Measurements from ENCODE around the gene CLPTM1. TPM values are rescaled to one million over a fixed set of nuclear protein-coding genes. Genes with fewer than 3 reads are reported as not detected.

Gene CLPTM1
- total RNA-seq, 1 experiment from 2014 or later = 102 TPM

GRCh38 chr19:44984005-44984404 lies 28.8 kb downstream of the CLPTM1 start:
- DNase-seq (ENCODE audit: low read depth, low spot score) = no peak
- RAD21 ChIA-PET (ENCODE audit: low non-redundant PET in 1 of 2, low total read pairs in 2 of 2, uncharacterized antibody in 2 of 2, unreplicated experiment in 2 of 2) = interaction anchor here in 1 of 2 experiments (0.7 kb wide), 1 partner anchor 22 kb away, joined by 7 read pairs; no protein-coding TSS in a partner anchor
- Histone ChIP-seq H3K27ac (ENCODE audit: low read depth, low read length) (no peak overlapping the region), H3K4me1 (ENCODE audit: control insufficient read depth in 1 of 2, insufficient read depth in 2 of 2, low read length in 2 of 2) (no peaks in the 10 kb centered on the region), H4K20me1 (ENCODE audit: insufficient read depth) (no peaks in the 10 kb centered on the region), H2AFZ (ENCODE audit: low read depth, low read length, poor library complexity, severe bottlenecking) (no peak overlapping the region), H3K4me3 (replicated peaks in 1 of 2; ENCODE audit: low read depth in 1 of 2, low read length in 2 of 2) (no peak overlapping the region), H3K9me2 (ENCODE audit: insufficient read depth) (no peaks in the 10 kb centered on the region), H3K4me2 (ENCODE audit: low read length) (no peak overlapping the region), H3K9ac (ENCODE audit: low read length) (no peak overlapping the region), H3K27me3 (ENCODE audit: insufficient read depth, low read length) (no peaks in the 10 kb centered on the region), H3K9me3 (ENCODE audit: control insufficient read depth in 1 of 2, insufficient read depth in 1 of 2, low read depth in 1 of 2, low read length in 2 of 2) (no peaks in the 10 kb centered on the region), H3K36me3 (ENCODE audit: control insufficient read depth in 1 of 2, insufficient read depth in 2 of 2, low read length in 2 of 2) (peaks cover 10 to 15% of the 10 kb centered on the region in 2 experiments; a peak in 3 of 4 replicates), H3K79me2 (ENCODE audit: insufficient read depth, low read length) (no peaks in the 10 kb centered on the region)
- TF ChIP-seq CTCF (IDR thresholded peaks at IDR 0.05 in 2 of 3, conservative IDR thresholded peaks at IDR 0.05 in 1 of 3; ENCODE audit: borderline replicate concordance in 1 of 3, insufficient read depth in 1 of 3, low read depth in 2 of 3, low read length in 2 of 3) (no peak), SIN3A (IDR thresholded peaks at IDR 0.05; ENCODE audit: low read depth) (no peak), EGR1 (IDR thresholded peaks at IDR 0.05; ENCODE audit: low read depth) (no peak), CEBPB (IDR thresholded peaks at IDR 0.05; ENCODE audit: low read depth) (no peak)
- no TSS peak for BruUV-seq (replicated peaks)
- ATAC-seq = no peak
- CTCF ChIA-PET = no interaction called here
- intact Hi-C loops (cut with micrococcal nuclease) = no loop called here
- POLR2A ChIA-PET = interaction anchor here (0.6 kb wide), 1 partner anchor 217 kb away, joined by 4 read pairs; no protein-coding TSS in a partner anchor

GRCh38 chr19:44985445-44985844 lies 30.3 kb downstream of the CLPTM1 start:
- intact Hi-C loops (cut with micrococcal nuclease) = no loop called here
- Histone ChIP-seq H3K4me1 (ENCODE audit: control insufficient read depth in 1 of 2, insufficient read depth in 2 of 2, low read length in 2 of 2) (no peaks in the 10 kb centered on the region), H3K4me2 (ENCODE audit: low read length) (no peak overlapping the region), H3K27ac (ENCODE audit: low read depth, low read length) (no peak overlapping the region), H3K9me3 (ENCODE audit: control insufficient read depth in 1 of 2, insufficient read depth in 1 of 2, low read depth in 1 of 2, low read length in 2 of 2) (no peaks in the 10 kb centered on the region), H3K4me3 (replicated peaks in 1 of 2; ENCODE audit: low read depth in 1 of 2, low read length in 2 of 2) (no peak overlapping the region), H3K27me3 (ENCODE audit: insufficient read depth, low read length) (no peaks in the 10 kb centered on the region), H3K36me3 (ENCODE audit: control insufficient read depth in 1 of 2, insufficient read depth in 2 of 2, low read length in 2 of 2) (peaks cover 0 to 15% of the 10 kb centered on the region in 2 experiments; a peak in 3 of 4 replicates), H3K9ac (ENCODE audit: low read length) (no peak overlapping the region), H3K9me2 (ENCODE audit: insufficient read depth) (no peaks in the 10 kb centered on the region), H3K79me2 (ENCODE audit: insufficient read depth, low read length) (no peaks in the 10 kb centered on the region), H2AFZ (ENCODE audit: low read depth, low read length, poor library complexity, severe bottlenecking) (no peak overlapping the region), H4K20me1 (ENCODE audit: insufficient read depth) (no peaks in the 10 kb centered on the region)
- ChIA-PET CTCF (interaction anchor here (1.5 kb wide), 1 partner anchor 74 kb away, joined by 3 read pairs; no protein-coding TSS in a partner anchor), POLR2A (no interaction called here), RAD21 (ENCODE audit: low non-redundant PET in 1 of 2, low total read pairs in 2 of 2, uncharacterized antibody in 2 of 2, unreplicated experiment in 2 of 2) (no interaction called here)
- ATAC-seq (no peak), DNase-seq (ENCODE audit: low read depth, low spot score) (no peak)
- BruUV-seq (replicated peaks) = no TSS peak
- no peak for TF ChIP-seq SP1 (IDR thresholded peaks at IDR 0.05; ENCODE audit: low read depth)
- TF ChIP-seq RAD21 (IDR thresholded peaks at IDR 0.05; ENCODE audit: low read depth) = no peak
- no peak for TF ChIP-seq YY1 (IDR thresholded peaks at IDR 0.05; ENCODE audit: extremely low read depth, insufficient replicate concordance, low read depth, low read length)
- TF ChIP-seq ZNF274 (IDR thresholded peaks at IDR 0.05; ENCODE audit: low read depth, low read length) = no peak
- TF ChIP-seq, protein P1, sequence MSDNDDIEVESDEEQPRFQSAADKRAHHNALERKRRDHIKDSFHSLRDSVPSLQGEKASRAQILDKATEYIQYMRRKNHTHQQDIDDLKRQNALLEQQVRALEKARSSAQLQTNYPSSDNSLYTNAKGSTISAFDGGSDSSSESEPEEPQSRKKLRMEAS (IDR thresholded peaks at IDR 0.05) = no peak
- TF ChIP-seq SIN3A (IDR thresholded peaks at IDR 0.05; ENCODE audit: low read depth) = no peak
- TF ChIP-seq, protein P2, sequence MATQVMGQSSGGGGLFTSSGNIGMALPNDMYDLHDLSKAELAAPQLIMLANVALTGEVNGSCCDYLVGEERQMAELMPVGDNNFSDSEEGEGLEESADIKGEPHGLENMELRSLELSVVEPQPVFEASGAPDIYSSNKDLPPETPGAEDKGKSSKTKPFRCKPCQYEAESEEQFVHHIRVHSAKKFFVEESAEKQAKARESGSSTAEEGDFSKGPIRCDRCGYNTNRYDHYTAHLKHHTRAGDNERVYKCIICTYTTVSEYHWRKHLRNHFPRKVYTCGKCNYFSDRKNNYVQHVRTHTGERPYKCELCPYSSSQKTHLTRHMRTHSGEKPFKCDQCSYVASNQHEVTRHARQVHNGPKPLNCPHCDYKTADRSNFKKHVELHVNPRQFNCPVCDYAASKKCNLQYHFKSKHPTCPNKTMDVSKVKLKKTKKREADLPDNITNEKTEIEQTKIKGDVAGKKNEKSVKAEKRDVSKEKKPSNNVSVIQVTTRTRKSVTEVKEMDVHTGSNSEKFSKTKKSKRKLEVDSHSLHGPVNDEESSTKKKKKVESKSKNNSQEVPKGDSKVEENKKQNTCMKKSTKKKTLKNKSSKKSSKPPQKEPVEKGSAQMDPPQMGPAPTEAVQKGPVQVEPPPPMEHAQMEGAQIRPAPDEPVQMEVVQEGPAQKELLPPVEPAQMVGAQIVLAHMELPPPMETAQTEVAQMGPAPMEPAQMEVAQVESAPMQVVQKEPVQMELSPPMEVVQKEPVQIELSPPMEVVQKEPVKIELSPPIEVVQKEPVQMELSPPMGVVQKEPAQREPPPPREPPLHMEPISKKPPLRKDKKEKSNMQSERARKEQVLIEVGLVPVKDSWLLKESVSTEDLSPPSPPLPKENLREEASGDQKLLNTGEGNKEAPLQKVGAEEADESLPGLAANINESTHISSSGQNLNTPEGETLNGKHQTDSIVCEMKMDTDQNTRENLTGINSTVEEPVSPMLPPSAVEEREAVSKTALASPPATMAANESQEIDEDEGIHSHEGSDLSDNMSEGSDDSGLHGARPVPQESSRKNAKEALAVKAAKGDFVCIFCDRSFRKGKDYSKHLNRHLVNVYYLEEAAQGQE (IDR thresholded peaks at IDR 0.05; ENCODE audit: low read depth) = no peak
- TF ChIP-seq, protein P3, sequence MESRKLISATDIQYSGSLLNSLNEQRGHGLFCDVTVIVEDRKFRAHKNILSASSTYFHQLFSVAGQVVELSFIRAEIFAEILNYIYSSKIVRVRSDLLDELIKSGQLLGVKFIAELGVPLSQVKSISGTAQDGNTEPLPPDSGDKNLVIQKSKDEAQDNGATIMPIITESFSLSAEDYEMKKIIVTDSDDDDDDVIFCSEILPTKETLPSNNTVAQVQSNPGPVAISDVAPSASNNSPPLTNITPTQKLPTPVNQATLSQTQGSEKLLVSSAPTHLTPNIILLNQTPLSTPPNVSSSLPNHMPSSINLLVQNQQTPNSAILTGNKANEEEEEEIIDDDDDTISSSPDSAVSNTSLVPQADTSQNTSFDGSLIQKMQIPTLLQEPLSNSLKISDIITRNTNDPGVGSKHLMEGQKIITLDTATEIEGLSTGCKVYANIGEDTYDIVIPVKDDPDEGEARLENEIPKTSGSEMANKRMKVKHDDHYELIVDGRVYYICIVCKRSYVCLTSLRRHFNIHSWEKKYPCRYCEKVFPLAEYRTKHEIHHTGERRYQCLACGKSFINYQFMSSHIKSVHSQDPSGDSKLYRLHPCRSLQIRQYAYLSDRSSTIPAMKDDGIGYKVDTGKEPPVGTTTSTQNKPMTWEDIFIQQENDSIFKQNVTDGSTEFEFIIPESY (IDR thresholded peaks at IDR 0.05; ENCODE audit: extremely low read depth, insufficient replicate concordance, low read length) = no peak
- no peak for TF ChIP-seq ELF1 (IDR thresholded peaks at IDR 0.05; ENCODE audit: borderline replicate concordance, low read depth)
